ENCODE data around the gene GABRB1.

GABRB1 gene

GRCh38 chr4:47050761-47051725 lies 19.7 kb downstream of the GABRB1 start:
- no peak for DNase-seq

- no peak for DNase-seq
Observed at GRCh38 chr4:47053485-47053884, 22.1 kb downstream of the GABRB1 start.

GRCh38 chr4:47054130-47054529 lies 22.8 kb downstream of the GABRB1 start:
- DNase-seq, result peak; percentile 55

- DNase-seq, result no peak
Observed at GRCh38 chr4:47057991-47058390, 26.6 kb downstream of the GABRB1 start.

- DNase-seq, result no peak
Observed at GRCh38 chr4:47060561-47060960, 29.2 kb downstream of the GABRB1 start.

- DNase-seq, result no peak
Observed at GRCh38 chr4:47061435-47061834, 30.1 kb downstream of the GABRB1 start.

- no peak for DNase-seq
Observed at GRCh38 chr4:47065051-47065481, 33.7 kb downstream of the GABRB1 start.

- no peak for DNase-seq
Observed at GRCh38 chr4:47068986-47069385, 37.6 kb downstream of the GABRB1 start.

- DNase-seq, result no peak
Observed at GRCh38 chr4:47071901-47072341, 40.6 kb downstream of the GABRB1 start.

- no peak for DNase-seq
Observed at GRCh38 chr4:47073647-47074046, 42.3 kb downstream of the GABRB1 start.

GRCh38 chr4:47074816-47075215 lies 43.4 kb downstream of the GABRB1 start:
- no peak for DNase-seq

- DNase-seq, result no peak
Observed at GRCh38 chr4:47075262-47075661, 43.9 kb downstream of the GABRB1 start.

GRCh38 chr4:47075919-47076318 lies 44.6 kb downstream of the GABRB1 start:
- no peak for DNase-seq

GRCh38 chr4:47084111-47084510 lies 52.7 kb downstream of the GABRB1 start:
- DNase-seq, result no peak

- DNase-seq, result no peak
Observed at GRCh38 chr4:47084795-47085194, 53.4 kb downstream of the GABRB1 start.

GRCh38 chr4:47088298-47088697 lies 56.9 kb downstream of the GABRB1 start:
- no peak for DNase-seq

GRCh38 chr4:47095884-47096283 lies 64.5 kb downstream of the GABRB1 start:
- no peak for DNase-seq

- no peak for DNase-seq
Observed at GRCh38 chr4:47101453-47101852, 70.1 kb downstream of the GABRB1 start.

GRCh38 chr4:47104986-47105385 lies 73.6 kb downstream of the GABRB1 start:
- DNase-seq, result no peak

GRCh38 chr4:47106561-47106960 lies 75.2 kb downstream of the GABRB1 start:
- no peak for DNase-seq

- DNase-seq, result no peak
Observed at GRCh38 chr4:47109379-47109778, 78.0 kb downstream of the GABRB1 start.

- no peak for DNase-seq
Observed at GRCh38 chr4:47110546-47111132, 79.3 kb downstream of the GABRB1 start.

GRCh38 chr4:47118192-47118929 lies 87.0 kb downstream of the GABRB1 start:
- no peak for DNase-seq

GRCh38 chr4:47120783-47121182 lies 89.4 kb downstream of the GABRB1 start:
- DNase-seq, result no peak

All from NCI-H1105 treated with DMSO at 0.1 percent for 48 hours (cell line).